SK-N-SH (cell line): ENCODE measurements around the gene EFNA3. TPM values are rescaled to one million over a fixed set of nuclear protein-coding genes. Genes with fewer than 3 reads are reported as not detected.

Source experiments
- CTCF ChIA-PET: fragments of 300-600, 350-600 bp; formaldehyde crosslinking; extraction: SDS; loops from one replicate; lab custom pipeline; 2021; lab: Yijun Ruan, JAX
- POLR2A ChIA-PET: fragments of 350-600 bp; sonication (Branson Sonifier 250); formaldehyde crosslinking; extraction: SDS; loops from one replicate; lab custom pipeline; 2020; ENCODE audit warnings: antibody characterized with exemption, inconsistent platforms; lab: Yijun Ruan, JAX
- DNase-seq: peaks from one replicate; pipeline ENCODE4 v3.0.0; 2012
- H2AFZ ChIP-seq: fragments of 200-600 bp; sonication (generic); 2 replicates; pipeline ENCODE4 v1.8.1; 2016; ENCODE audit warnings: antibody characterized with exemption, mild to moderate bottlenecking, low read depth
- H3F3A ChIP-seq: fragments of 200-600 bp; sonication (generic); replicated peaks from 2 replicates; pipeline ENCODE3; 2016; ENCODE audit warnings: antibody characterized with exemption, mild to moderate bottlenecking; ENCODE audit not compliant: insufficient read depth
- H3K27ac ChIP-seq, 2 experiments: fragments of 200-500 bp in 1 of 2; fragments of 200-600 bp in 1 of 2; sonication (Bioruptor generic) in 1 of 2; sonication (generic), shearing (Covaris generic) in 1 of 2; 2 replicates each; pipeline versions ENCODE4 v1.5.1 to v1.6.1; 2014 to 2016; ENCODE audit warnings: low read depth in 2 of 2, inconsistent platforms in 1 of 2, low read length in 1 of 2, mild to moderate bottlenecking in 1 of 2, mixed read lengths in 1 of 2
- H3K27me3 ChIP-seq: fragments of 200-600 bp; sonication (generic), shearing (Covaris generic); 2 replicates; pipeline ENCODE4 v1.6.1; 2016; ENCODE audit warnings: mixed run types; ENCODE audit not compliant: insufficient read depth
- H3K36me3 ChIP-seq, 2 experiments: fragments of 200-500 bp in 1 of 2; fragments of 200-600 bp in 1 of 2; sonication (Bioruptor generic) in 1 of 2; sonication (generic) in 1 of 2; replicated peaks in 1 of 2; 2 replicates each; pipeline versions ENCODE3 to v1.5.1; 2014 to 2016; ENCODE audit warnings: low read length in 1 of 2, mild to moderate bottlenecking in 1 of 2; ENCODE audit not compliant: insufficient read depth in 2 of 2, control insufficient read depth in 1 of 2
- H3K4me1 ChIP-seq, 2 experiments: fragments of 200-500 bp in 1 of 2; fragments of 200-600 bp in 1 of 2; sonication (Bioruptor generic) in 1 of 2; sonication (generic), shearing (Covaris generic) in 1 of 2; 2 replicates each; pipeline versions ENCODE4 v1.5.1 to v1.6.1; 2014 to 2016; ENCODE audit warnings: low read depth in 1 of 2, low read length in 1 of 2, mixed run types in 1 of 2; ENCODE audit not compliant: insufficient read depth in 2 of 2, control insufficient read depth in 1 of 2
- H3K4me2 ChIP-seq: fragments of 200-600 bp; sonication (generic), shearing (Covaris generic); 2 replicates; pipeline ENCODE4 v1.6.1; 2017; ENCODE audit warnings: mixed run types
- H3K4me3 ChIP-seq, 2 experiments: fragments of 200-500 bp in 1 of 2; fragments of 200-600 bp in 1 of 2; sonication (Bioruptor generic) in 1 of 2; sonication (generic), shearing (Covaris generic) in 1 of 2; 2 replicates each; pipeline versions ENCODE4 v1.5.1 to v1.8.1; 2014 to 2016; ENCODE audit warnings: low read depth in 2 of 2, inconsistent platforms in 1 of 2, low read length in 1 of 2, mild to moderate bottlenecking in 1 of 2, mixed read lengths in 1 of 2, moderate library complexity in 1 of 2
- H3K79me2 ChIP-seq: fragments of 200-600 bp; sonication (generic); 2 replicates; pipeline ENCODE4 v1.8.1; 2017; ENCODE audit warnings: mild to moderate bottlenecking; ENCODE audit not compliant: insufficient read depth
- H3K9ac ChIP-seq: fragments of 200-600 bp; sonication (generic); 2 replicates; pipeline ENCODE4 v1.6.1; 2017; ENCODE audit warnings: mixed run types
- H3K9me2 ChIP-seq: fragments of 200-600 bp; sonication (generic); 2 replicates; pipeline ENCODE4 v1.6.1; 2017; ENCODE audit warnings: mixed run types
- H3K9me3 ChIP-seq: fragments of 200-600 bp; sonication (generic); 2 replicates; pipeline ENCODE4 v1.6.1; 2017; ENCODE audit warnings: mixed run types, mild to moderate bottlenecking, moderate library complexity
- H4K20me1 ChIP-seq: fragments of 200-600 bp; sonication (generic); 2 replicates; pipeline ENCODE4 v1.6.1; 2017; ENCODE audit warnings: mild to moderate bottlenecking, mixed run types; ENCODE audit not compliant: insufficient read depth
- CHD2 ChIP-seq: fragments of 150-350 bp; IDR thresholded peaks from 2 replicates; pipeline ENCODE4 v1.6.1; 2018; ENCODE audit warnings: low read length; ENCODE audit not compliant: partially characterized antibody
- RFX5 ChIP-seq: IDR thresholded peaks from 2 replicates; pipeline ENCODE4 v1.6.1; 2012; ENCODE audit warnings: mild to moderate bottlenecking, improper control_type of control experiment, low read length
- SIN3A ChIP-seq: IDR thresholded peaks from 2 replicates; pipeline ENCODE4 v1.6.1; 2012; ENCODE audit warnings: low read depth, mild to moderate bottlenecking, low read length, moderate library complexity, borderline replicate concordance
- YY1 ChIP-seq: IDR thresholded peaks from 2 replicates; pipeline ENCODE4 v1.4.0; 2012; ENCODE audit warnings: low read depth, mild to moderate bottlenecking
- WGBS: methylation state at CpG from one replicate; pipeline ENCODE4 v1.1.6; 2017; ENCODE audit warnings: low lambda C conversion rate; 5-methylcytosine and 5-hydroxymethylcytosine counted together
- polyA plus RNA-seq, 3 experiments: library from polyadenylated mRNA; depleted of rRNA; stranded (reverse); fragments of >200 nt; gene quantifications; 2 replicates each; pipeline ENCODE4 v1.2.3, GENCODE V29; 2012
- TF ChIP-seq, protein P1 (sequence below): IDR thresholded peaks from 2 replicates; pipeline ENCODE4 v1.6.1; 2012; ENCODE audit warnings: mild to moderate bottlenecking, low read depth, low read length, moderate library complexity
- TF ChIP-seq, protein P2 (sequence below): IDR thresholded peaks from 2 replicates; pipeline ENCODE4 v1.4.0; 2012; ENCODE audit warnings: low read depth, borderline replicate concordance
- TF ChIP-seq, protein P3 (sequence below): fragments of 150-350 bp; IDR thresholded peaks from 2 replicates; pipeline ENCODE4 v1.6.1; 2016; ENCODE audit warnings: mild to moderate bottlenecking, low read depth, low read length

The EFNA3 gene
- polyA plus RNA-seq, 1 of the 3 experiments (the other 2 are of a cell fraction), result 6.0 TPM

DNA sequence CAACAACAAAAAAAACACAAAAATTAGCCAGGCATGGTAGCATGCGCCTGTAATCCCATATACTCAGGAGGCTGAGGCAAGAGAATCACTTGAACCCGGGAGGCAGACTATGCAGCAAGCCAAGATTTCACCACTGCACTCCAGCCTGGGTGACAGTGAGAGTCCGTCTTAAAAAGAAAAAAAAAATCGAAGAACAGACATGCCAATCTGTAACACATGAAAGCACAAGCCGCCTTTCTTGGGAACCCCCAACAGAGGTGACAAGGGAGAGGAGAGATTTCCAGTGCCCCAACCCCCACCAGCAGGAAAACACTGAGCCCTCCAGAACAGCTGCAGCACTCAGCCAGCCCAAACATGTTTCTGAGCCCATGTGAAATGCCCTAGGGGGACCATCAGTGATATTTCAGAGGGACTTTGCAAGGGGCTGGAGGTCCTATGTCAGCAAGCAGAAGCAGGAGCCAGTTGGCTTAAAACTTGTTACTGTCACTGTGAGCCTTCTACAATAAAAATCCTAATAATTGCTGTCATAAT is 34.9 kb downstream of the EFNA3 start:
- H3K9me2 ChIP-seq, result no peaks in the 10 kb centered on the region
- DNase-seq, result no peak
- no peaks in the 10 kb centered on the region for H3K4me1 ChIP-seq
- no peak for TF ChIP-seq CHD2
- TF ChIP-seq RFX5, result no peak
- TF ChIP-seq, protein P1, sequence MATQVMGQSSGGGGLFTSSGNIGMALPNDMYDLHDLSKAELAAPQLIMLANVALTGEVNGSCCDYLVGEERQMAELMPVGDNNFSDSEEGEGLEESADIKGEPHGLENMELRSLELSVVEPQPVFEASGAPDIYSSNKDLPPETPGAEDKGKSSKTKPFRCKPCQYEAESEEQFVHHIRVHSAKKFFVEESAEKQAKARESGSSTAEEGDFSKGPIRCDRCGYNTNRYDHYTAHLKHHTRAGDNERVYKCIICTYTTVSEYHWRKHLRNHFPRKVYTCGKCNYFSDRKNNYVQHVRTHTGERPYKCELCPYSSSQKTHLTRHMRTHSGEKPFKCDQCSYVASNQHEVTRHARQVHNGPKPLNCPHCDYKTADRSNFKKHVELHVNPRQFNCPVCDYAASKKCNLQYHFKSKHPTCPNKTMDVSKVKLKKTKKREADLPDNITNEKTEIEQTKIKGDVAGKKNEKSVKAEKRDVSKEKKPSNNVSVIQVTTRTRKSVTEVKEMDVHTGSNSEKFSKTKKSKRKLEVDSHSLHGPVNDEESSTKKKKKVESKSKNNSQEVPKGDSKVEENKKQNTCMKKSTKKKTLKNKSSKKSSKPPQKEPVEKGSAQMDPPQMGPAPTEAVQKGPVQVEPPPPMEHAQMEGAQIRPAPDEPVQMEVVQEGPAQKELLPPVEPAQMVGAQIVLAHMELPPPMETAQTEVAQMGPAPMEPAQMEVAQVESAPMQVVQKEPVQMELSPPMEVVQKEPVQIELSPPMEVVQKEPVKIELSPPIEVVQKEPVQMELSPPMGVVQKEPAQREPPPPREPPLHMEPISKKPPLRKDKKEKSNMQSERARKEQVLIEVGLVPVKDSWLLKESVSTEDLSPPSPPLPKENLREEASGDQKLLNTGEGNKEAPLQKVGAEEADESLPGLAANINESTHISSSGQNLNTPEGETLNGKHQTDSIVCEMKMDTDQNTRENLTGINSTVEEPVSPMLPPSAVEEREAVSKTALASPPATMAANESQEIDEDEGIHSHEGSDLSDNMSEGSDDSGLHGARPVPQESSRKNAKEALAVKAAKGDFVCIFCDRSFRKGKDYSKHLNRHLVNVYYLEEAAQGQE, result no peak
- no peak overlapping the region for H3K4me2 ChIP-seq
- no peaks in the 10 kb centered on the region for H3F3A ChIP-seq
- H2AFZ ChIP-seq, result no peak overlapping the region
- no peaks in the 10 kb centered on the region; the same call in 1 of the 2 replicates for H3K27me3 ChIP-seq
- H3K9ac ChIP-seq, result no peak overlapping the region
- ChIA-PET POLR2A (no interaction called here), CTCF (interaction anchor here (0.6 kb wide), 1 partner anchor 29 kb away, joined by 3 read pairs; no protein-coding TSS in a partner anchor)
- H3K79me2 ChIP-seq, result no peaks in the 10 kb centered on the region
- H4K20me1 ChIP-seq, result no peaks in the 10 kb centered on the region
- no peaks in the 10 kb centered on the region for H3K36me3 ChIP-seq
- H3K4me3 ChIP-seq, result no peak overlapping the region
- H3K9me3 ChIP-seq, result no peaks in the 10 kb centered on the region
- H3K27ac ChIP-seq, result no peak overlapping the region
- WGBS, result 64% methylated on average over 5 of the region's 5 CpGs

DNA sequence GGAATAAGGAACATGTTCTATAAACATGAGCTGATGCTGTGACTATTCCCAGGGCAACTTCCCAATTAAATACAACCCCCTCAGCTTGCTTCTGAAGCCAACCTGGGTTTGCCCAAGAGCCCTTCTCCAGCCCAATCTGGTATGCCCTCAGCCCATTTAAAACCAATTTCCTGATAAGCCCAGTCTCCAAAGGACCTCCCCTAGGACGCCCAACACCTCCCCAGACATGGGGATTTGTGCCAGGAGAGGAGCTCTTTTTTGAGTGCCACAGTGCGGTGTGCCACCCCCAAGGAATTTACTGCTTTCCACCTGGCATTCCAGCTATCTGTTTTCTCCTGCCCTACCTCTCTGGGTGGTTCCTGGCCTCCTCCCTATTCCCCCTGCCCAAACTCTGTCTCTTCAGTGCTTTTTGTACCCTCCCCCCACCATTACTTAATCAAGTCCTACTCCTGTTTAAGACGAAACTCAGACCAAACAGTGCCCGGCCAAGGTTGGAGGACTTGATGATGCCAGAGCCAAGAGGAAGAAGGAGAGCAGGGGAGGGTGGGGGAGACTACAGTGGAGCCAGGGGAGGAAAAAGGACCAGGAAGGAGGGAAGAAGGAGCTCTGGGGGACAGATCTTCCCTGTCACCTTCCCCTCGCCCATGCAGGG is 37.6 kb downstream of the EFNA3 start:
- no peak overlapping the region for H3K4me2 ChIP-seq
- H3K9ac ChIP-seq, result no peak overlapping the region
- DNase-seq, result no peak
- TF ChIP-seq, protein P2, sequence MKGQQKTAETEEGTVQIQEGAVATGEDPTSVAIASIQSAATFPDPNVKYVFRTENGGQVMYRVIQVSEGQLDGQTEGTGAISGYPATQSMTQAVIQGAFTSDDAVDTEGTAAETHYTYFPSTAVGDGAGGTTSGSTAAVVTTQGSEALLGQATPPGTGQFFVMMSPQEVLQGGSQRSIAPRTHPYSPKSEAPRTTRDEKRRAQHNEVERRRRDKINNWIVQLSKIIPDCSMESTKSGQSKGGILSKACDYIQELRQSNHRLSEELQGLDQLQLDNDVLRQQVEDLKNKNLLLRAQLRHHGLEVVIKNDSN, result no peak
- TF ChIP-seq CHD2, result no peak
- no peak for TF ChIP-seq YY1
- TF ChIP-seq SIN3A, result no peak
- TF ChIP-seq, protein P3, sequence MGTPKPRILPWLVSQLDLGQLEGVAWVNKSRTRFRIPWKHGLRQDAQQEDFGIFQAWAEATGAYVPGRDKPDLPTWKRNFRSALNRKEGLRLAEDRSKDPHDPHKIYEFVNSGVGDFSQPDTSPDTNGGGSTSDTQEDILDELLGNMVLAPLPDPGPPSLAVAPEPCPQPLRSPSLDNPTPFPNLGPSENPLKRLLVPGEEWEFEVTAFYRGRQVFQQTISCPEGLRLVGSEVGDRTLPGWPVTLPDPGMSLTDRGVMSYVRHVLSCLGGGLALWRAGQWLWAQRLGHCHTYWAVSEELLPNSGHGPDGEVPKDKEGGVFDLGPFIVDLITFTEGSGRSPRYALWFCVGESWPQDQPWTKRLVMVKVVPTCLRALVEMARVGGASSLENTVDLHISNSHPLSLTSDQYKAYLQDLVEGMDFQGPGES, result no peak
- no peaks in the 10 kb centered on the region for H4K20me1 ChIP-seq
- ChIA-PET POLR2A (no interaction called here), CTCF (interaction anchor here (0.8 to 2.9 kb wide), 7 partner anchors 13 to 54 kb away, joined by 3 to 21 read pairs (median 6); partner anchors contain the start of gene SLC50A1)
- H3K36me3 ChIP-seq, result no peaks in the 10 kb centered on the region
- H3K4me1 ChIP-seq, result no peaks in the 10 kb centered on the region
- H2AFZ ChIP-seq, result no peak overlapping the region
- H3K9me2 ChIP-seq, result no peaks in the 10 kb centered on the region
- H3K79me2 ChIP-seq, result no peaks in the 10 kb centered on the region
- no peaks in the 10 kb centered on the region for H3F3A ChIP-seq
- H3K27me3 ChIP-seq, result no peaks in the 10 kb centered on the region; the same call in 1 of the 2 replicates
- H3K27ac ChIP-seq, result no peak overlapping the region
- no peaks in the 10 kb centered on the region for H3K9me3 ChIP-seq
- no peak overlapping the region for H3K4me3 ChIP-seq
- WGBS, result 55% methylated on average over 5 of the region's 5 CpGs
